ENCODE results near the gene SULT2B1. TPM values are rescaled to one million over a fixed set of nuclear protein-coding genes. Genes with fewer than 3 reads are reported as not detected.
A peak's percentile ranks its signal among the peaks of the same experiment; 100 is the strongest.

Gene SULT2B1
- total and polyA plus RNA-seq, 2 of the 4 experiments (the other 2 are of a cell fraction): 0.09 TPM; not detected in 1

- Histone ChIP-seq H2BK15ac (ENCODE audit: low read depth, low read length) (no peak overlapping the region), H2BK20ac (ENCODE audit: low read depth, low read length) (no peak overlapping the region), H3K9me1 (ENCODE audit: insufficient read depth, low read length) (no peaks in the 10 kb centered on the region), H3K79me1 (ENCODE audit: low read depth in 1 of 2, low read length in 2 of 2) (peaks cover 8 to 19% of the 10 kb centered on the region in 2 experiments; a peak in 3 of 4 replicates), H3K27ac (ENCODE audit: insufficient read depth, low read length) (no peak overlapping the region), H2AFZ (replicated peaks; ENCODE audit: low read length, poor library complexity) (peak overlapping the region; percentile 32), H3K18ac (ENCODE audit: low read depth, low read length) (no peak overlapping the region), H3K36me3 (ENCODE audit: control insufficient read depth, insufficient read depth, low read length) (peaks cover 21% of the 10 kb centered on the region), H3K4ac (ENCODE audit: low read depth, low read length) (no peak overlapping the region), H2BK120ac (ENCODE audit: low read depth, low read length) (no peak overlapping the region), H4K91ac (ENCODE audit: insufficient read depth, low read depth, low read length) (no peak overlapping the region), H3K4me1 (ENCODE audit: control insufficient read depth, insufficient read depth, low read length) (no peaks in the 10 kb centered on the region; the same call in 1 of the 2 replicates), H4K8ac (ENCODE audit: low read depth in 2 of 2, low read length in 2 of 2) (no peak overlapping the region), H3K23ac (ENCODE audit: low read depth, low read length) (no peak overlapping the region), H3K27me3 (ENCODE audit: control insufficient read depth, insufficient read depth, low read length) (no peaks in the 10 kb centered on the region), H2BK5ac (ENCODE audit: low read depth, low read length, poor library complexity, severe bottlenecking) (no peak overlapping the region), H3K4me2 (ENCODE audit: low read depth, low read length) (no peak overlapping the region), H3K14ac (replicated peaks; ENCODE audit: low read depth, low read length) (no peak overlapping the region), H4K20me1 (ENCODE audit: insufficient read depth, low read length) (peaks cover 33% of the 10 kb centered on the region), H3K9me3 (ENCODE audit: control insufficient read depth, insufficient read depth, low read length) (no peaks in the 10 kb centered on the region), H2AK5ac (ENCODE audit: low read depth, low read length) (no peak overlapping the region; the same call in 1 of the 2 replicates), H3K9ac (ENCODE audit: low read depth, low read length) (no peak overlapping the region), H4K5ac (ENCODE audit: low read depth, low read length) (no peak overlapping the region), H3K4me3 (ENCODE audit: insufficient read depth, low read depth, low read length) (no peak overlapping the region), H3K56ac (ENCODE audit: extremely low read depth, insufficient read depth, low read length) (no peak overlapping the region), H2AK9ac (replicated peaks; ENCODE audit: low read depth, low read length, poor library complexity) (no peak overlapping the region)
- intact Hi-C loops (cut with micrococcal nuclease): no loop called here
- CTCF ChIA-PET: no interaction called here
- POLR2A ChIA-PET (ENCODE audit: unreplicated experiment): no interaction called here
- TF ChIP-seq ELK1 (IDR thresholded peaks at IDR 0.05; ENCODE audit: borderline replicate concordance, low read depth, low read length): no peak
- no peak for TF ChIP-seq BHLHE40 (IDR thresholded peaks at IDR 0.05; ENCODE audit: low read depth, low read length)
- no peak for TF ChIP-seq RAD21 (IDR thresholded peaks at IDR 0.05; ENCODE audit: low read length)
- TF ChIP-seq MAFK (IDR thresholded peaks at IDR 0.05; ENCODE audit: low read depth, low read length): peak; percentile 37
- TF ChIP-seq FOS (IDR thresholded peaks at IDR 0.05; ENCODE audit: low read depth, low read length): no peak
- in situ Hi-C loops (cut with MboI; ENCODE audit: low sequenced_read_pairs): no loop called here
- dilution Hi-C loops (cut with HindIII; ENCODE audit: low sequenced_read_pairs, unreplicated experiment): no loop called here
- no TSS peak for BruUV-seq (replicated peaks)
- 88% methylated on average over 13 of the region's 14 CpGs; no CpG with 5 or more reads in 1 of the 2 experiments for WGBS, 2 experiments (ENCODE audit: extremely low coverage in 2 of 2, insufficient read length in 1 of 2)
- no peak for DNase-seq
- ATAC-seq (ENCODE audit: low read depth): no peak
These were observed 59.9 kb downstream of the SULT2B1 start for GRCh38 chr19:48611872-48612271.
